Muscle layer of duodenum (tissue), 2 donors: ENCODE results near the gene ASS1.

Source experiments
- H3K27ac ChIP-seq: one replicate; pipeline ENCODE4 v1.7.0; 2013; ENCODE audit warnings: mild to moderate bottlenecking, low read length
- H3K27me3 ChIP-seq: one replicate; pipeline ENCODE4 v1.7.0; 2013; ENCODE audit warnings: low read depth, mild to moderate bottlenecking, control low read depth, low read length
- H3K36me3 ChIP-seq, 2 donors: one replicate each; pipeline ENCODE4 v1.7.0; 2013; ENCODE audit warnings: low read length in 2 of 2, control low read depth in 1 of 2, mild to moderate bottlenecking in 1 of 2; ENCODE audit not compliant: insufficient read depth in 2 of 2, control insufficient read depth in 1 of 2
- H3K4me1 ChIP-seq, 2 donors: one replicate each; pipeline ENCODE4 v1.7.0; 2013; ENCODE audit warnings: low read length in 2 of 2, mild to moderate bottlenecking in 2 of 2, control low read depth in 1 of 2, moderate library complexity in 1 of 2; ENCODE audit not compliant: insufficient read depth in 2 of 2, control insufficient read depth in 1 of 2
- H3K4me3 ChIP-seq, 2 donors: one replicate each; pipeline ENCODE4 v1.7.0; 2013; ENCODE audit warnings: low read length in 2 of 2, low read depth in 1 of 2, mild to moderate bottlenecking in 1 of 2
- H3K9me3 ChIP-seq, 2 donors: one replicate each; pipeline ENCODE4 v1.7.0; 2013; ENCODE audit warnings: low read length in 2 of 2, control low read depth in 1 of 2, mild to moderate bottlenecking in 1 of 2; ENCODE audit not compliant: control insufficient read depth in 1 of 2
- donor health status: healthy.

The ASS1 gene

GRCh38 chr9:130438382-130438981 is 6.3 kb upstream of the ASS1 start:
- no peak overlapping the region for H3K4me3 ChIP-seq
- H3K4me1 ChIP-seq: peaks cover 0 to 4% of the 10 kb centered on the region in 2 donors
- H3K27me3 ChIP-seq: no peaks in the 10 kb centered on the region
- H3K36me3 ChIP-seq: no peaks in the 10 kb centered on the region
- no peak overlapping the region for H3K27ac ChIP-seq
- peaks cover 0 to 8% of the 10 kb centered on the region in 2 donors for H3K9me3 ChIP-seq

GRCh38 chr9:130441031-130441430 is 3.7 kb upstream of the ASS1 start:
- Histone ChIP-seq H3K4me1 (peaks cover 0 to 19% of the 10 kb centered on the region in 2 donors), H3K9me3 (peaks cover 0 to 8% of the 10 kb centered on the region in 2 donors), H3K27me3 (peaks cover 8% of the 10 kb centered on the region), H3K27ac (no peak overlapping the region), H3K36me3 (no peaks in the 10 kb centered on the region), H3K4me3 (no peak overlapping the region)

GRCh38 chr9:130442746-130443455 is 1.9 kb upstream of the ASS1 start:
- Histone ChIP-seq H3K27me3 (peaks cover 8% of the 10 kb centered on the region), H3K4me1 (peaks cover 10 to 37% of the 10 kb centered on the region in 2 donors)

GRCh38 chr9:130443456-130443801 is 1.3 kb upstream of the ASS1 start:
- Histone ChIP-seq H3K27me3 (peaks cover 8% of the 10 kb centered on the region), H3K4me1 (peaks cover 10 to 42% of the 10 kb centered on the region in 2 donors), H3K9me3 (peaks cover 0 to 8% of the 10 kb centered on the region in 2 donors), H3K4me3 (no peak overlapping the region), H3K36me3 (no peaks in the 10 kb centered on the region), H3K27ac (no peak overlapping the region)

More at GRCh38 chr9:130442746-130443455, 1.9 kb upstream of the ASS1 start:
- Histone ChIP-seq H3K27ac (no peak overlapping the region), H3K9me3 (peaks cover 0 to 8% of the 10 kb centered on the region in 2 donors), H3K36me3 (no peaks in the 10 kb centered on the region), H3K4me3 (no peak overlapping the region)

GRCh38 chr9:130443840-130444492 is 795 bp upstream of the ASS1 start:
- Histone ChIP-seq H3K27ac (no peak overlapping the region), H3K4me3 (peak overlapping the region in 1 of 2 donors; percentile 70), H3K27me3 (peaks cover 8% of the 10 kb centered on the region), H3K36me3 (no peaks in the 10 kb centered on the region), H3K9me3 (peaks cover 0 to 8% of the 10 kb centered on the region in 2 donors), H3K4me1 (peaks cover 10 to 42% of the 10 kb centered on the region in 2 donors)

DNA sequence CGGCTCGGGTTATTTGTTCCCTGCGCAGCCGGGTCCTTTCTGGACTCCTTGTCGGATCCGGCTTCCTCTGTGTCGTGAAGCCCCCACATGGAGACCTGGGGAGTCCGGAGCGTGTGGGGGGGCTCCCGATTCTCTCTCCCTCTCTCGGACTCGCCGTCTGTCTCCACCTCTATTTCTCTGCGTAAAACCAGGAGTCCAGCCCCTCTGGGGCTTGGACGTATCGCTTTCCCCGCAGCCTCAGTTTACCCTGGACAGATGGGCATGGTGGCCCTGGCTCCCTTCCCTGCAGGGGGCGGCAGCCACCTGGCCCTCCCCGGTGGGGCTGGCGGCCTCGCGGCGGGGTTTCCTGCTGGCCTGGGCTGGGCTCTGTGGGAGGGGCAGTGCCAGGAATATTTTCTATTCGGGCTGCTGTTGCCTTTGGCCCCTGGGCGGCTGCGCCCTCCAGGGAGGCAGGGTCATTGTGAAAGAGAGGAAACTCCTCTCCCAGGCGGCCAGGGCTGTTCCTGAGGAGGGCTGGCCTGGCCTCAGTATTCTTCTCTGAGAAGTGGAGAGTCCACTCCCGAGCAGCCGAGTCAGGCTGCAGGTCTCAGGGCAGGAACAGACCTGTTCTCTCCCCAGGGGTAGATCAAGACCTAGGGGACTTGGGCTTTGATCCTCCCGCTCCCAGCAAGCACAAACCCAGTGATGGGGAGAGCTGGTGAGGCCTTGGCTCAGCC is 665 bp downstream of the ASS1 start:
- H3K4me1 ChIP-seq: peaks cover 10 to 46% of the 10 kb centered on the region in 2 donors
- H3K4me3 ChIP-seq: peak overlapping the region; percentile 61 to 70
- peak overlapping the region; percentile 63 for H3K27ac ChIP-seq
- H3K36me3 ChIP-seq: no peaks in the 10 kb centered on the region
- peaks cover 0 to 8% of the 10 kb centered on the region in 2 donors for H3K9me3 ChIP-seq
- H3K27me3 ChIP-seq: peaks cover 8% of the 10 kb centered on the region

DNA sequence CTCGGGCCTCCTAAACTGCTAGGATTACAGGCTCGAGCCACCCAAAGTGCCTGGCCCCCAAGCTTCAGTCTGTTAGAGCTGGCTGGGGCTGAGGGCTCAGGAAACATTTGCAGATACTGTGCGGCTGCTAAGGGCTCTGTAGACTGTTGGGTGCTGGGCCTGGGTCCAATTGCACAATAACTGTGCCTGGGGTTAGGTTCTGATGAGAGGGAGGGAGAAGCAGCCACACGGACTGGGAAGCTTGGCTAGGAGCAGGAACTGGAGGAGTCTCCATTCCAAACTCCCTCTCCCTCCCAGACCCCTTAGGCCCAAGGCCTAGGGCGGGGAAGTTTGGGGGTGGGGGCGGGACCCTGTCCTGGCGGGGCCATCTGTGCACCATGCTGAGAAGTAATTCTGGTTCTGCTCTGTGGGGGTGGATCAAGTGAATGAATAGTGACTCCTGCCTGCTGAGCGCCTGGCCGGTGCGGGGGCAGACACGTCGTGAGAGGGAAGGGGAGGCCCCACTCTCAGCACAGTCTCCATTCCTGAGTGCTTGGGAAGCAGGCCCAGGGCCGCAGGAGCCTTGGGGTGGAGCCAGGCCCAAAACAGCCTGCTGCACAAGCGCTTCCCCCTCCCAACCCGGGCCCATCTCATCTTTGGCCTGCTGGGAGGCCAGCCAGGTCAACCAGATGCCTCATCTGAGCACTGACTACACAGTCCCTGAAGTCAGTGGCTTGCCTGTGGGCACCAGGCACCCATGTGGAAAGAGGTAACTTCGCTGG is 1.5 kb downstream of the ASS1 start:
- no peaks in the 10 kb centered on the region for H3K36me3 ChIP-seq
- H3K27me3 ChIP-seq: peaks cover 8% of the 10 kb centered on the region
- H3K4me3 ChIP-seq: peak overlapping the region; percentile 61 to 70
- H3K27ac ChIP-seq: peak overlapping the region; percentile 63
- peaks cover 16 to 55% of the 10 kb centered on the region in 2 donors for H3K4me1 ChIP-seq
- H3K9me3 ChIP-seq: peaks cover 0 to 1% of the 10 kb centered on the region in 2 donors

- H3K27me3 ChIP-seq: peaks cover 8% of the 10 kb centered on the region
- H3K9me3 ChIP-seq: no peaks in the 10 kb centered on the region
- H3K36me3 ChIP-seq: no peaks in the 10 kb centered on the region
- H3K4me3 ChIP-seq: peak overlapping the region in 1 of 2 donors; percentile 1
- peak overlapping the region; percentile 47 for H3K27ac ChIP-seq
- H3K4me1 ChIP-seq: peaks cover 24 to 65% of the 10 kb centered on the region in 2 donors
These were observed 2.5 kb downstream of the ASS1 start for GRCh38 chr9:130447193-130447816.

DNA sequence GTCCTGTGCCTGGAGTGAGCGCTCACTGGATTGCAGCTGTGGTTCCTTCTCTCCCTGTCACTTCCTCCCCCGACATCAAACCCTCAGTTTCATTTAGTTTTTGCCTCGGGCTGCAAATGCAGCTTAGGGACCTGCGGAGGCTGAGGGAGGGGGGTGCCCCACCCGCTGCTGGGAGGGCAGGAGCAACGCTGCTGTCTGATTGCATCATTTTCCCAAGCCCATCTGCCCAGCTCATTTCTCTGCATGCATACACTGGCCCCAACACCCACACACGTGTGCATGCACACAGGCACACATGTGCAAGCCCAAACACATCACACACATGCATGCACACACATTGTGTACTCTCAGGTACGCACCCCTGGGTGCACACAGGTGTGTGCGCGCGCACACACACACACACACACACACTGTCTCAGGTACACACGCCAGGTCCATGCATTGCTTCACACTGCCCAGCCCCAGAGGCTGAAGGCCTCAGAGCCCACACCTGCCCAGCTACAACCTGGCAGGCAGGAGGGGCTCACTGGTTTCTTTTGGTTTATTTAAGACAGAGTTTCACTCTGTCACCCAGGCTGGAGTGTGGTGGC is 3.4 kb downstream of the ASS1 start:
- Histone ChIP-seq H3K27ac (no peak overlapping the region), H3K4me3 (no peak overlapping the region), H3K4me1 (peaks cover 24 to 67% of the 10 kb centered on the region in 2 donors), H3K27me3 (peaks cover 8% of the 10 kb centered on the region), H3K9me3 (no peaks in the 10 kb centered on the region), H3K36me3 (no peaks in the 10 kb centered on the region)
